HCT116 (cell line): ENCODE measurements around the gene MRTFB. TPM values are rescaled to one million over a fixed set of nuclear protein-coding genes. Genes with fewer than 3 reads are reported as not detected.

Experiments
- ATAC-seq: fragments of 200-7000 bp; cut with Tn5 transposase; 2 replicates; pipeline ENCODE4 v1.9.1; 2020; ENCODE audit warnings: mild to moderate bottlenecking, moderate library complexity
- BruUV-seq: library from RNA; stranded (reverse); fragments of 400-500 nt; replicated peaks from 2 replicates; lab custom pipeline; 2021; lab: Mats Ljungman, UMichigan
- CTCF ChIA-PET: fragments of 300-600 bp; sonication (Branson Sonifier 250); formaldehyde crosslinking; loops from one replicate; lab custom pipeline; 2021; ENCODE audit warnings: antibody characterized with exemption; lab: Charles Lee
- POLR2A ChIA-PET: fragments of 300-600, 350-600 bp; sonication (Branson Sonifier 250); formaldehyde crosslinking; loops from one replicate; lab custom pipeline; 2021; ENCODE audit warnings: antibody characterized with exemption; lab: Charles Lee
- RAD21 ChIA-PET, 2 experiments: fragments of 300-600 bp; sonication (Branson Sonifier 250); formaldehyde crosslinking; loops; one replicate each; lab custom pipeline; 2023; ENCODE audit warnings: low total read pairs in 2 of 2; ENCODE audit not compliant: uncharacterized antibody in 2 of 2, unreplicated experiment in 2 of 2, low non-redundant PET in 1 of 2; lab: Charles Lee
- DNase-seq: peaks from one replicate; pipeline ENCODE4 v3.0.0-alpha.2; 2010; ENCODE audit warnings: low read depth, low spot score
- H2AFZ ChIP-seq: fragments of 200-600 bp; shearing (Covaris generic), sonication (generic); 2 replicates; pipeline ENCODE4 v1.6.1; 2017; ENCODE audit warnings: low read depth, mixed run types, mixed read lengths, antibody characterized with exemption, low read length; ENCODE audit not compliant: poor library complexity, severe bottlenecking
- H3K27ac ChIP-seq: 2 replicates; pipeline ENCODE4 v1.5.1; 2012; ENCODE audit warnings: low read depth, low read length
- H3K27me3 ChIP-seq: fragments of 200-600 bp; sonication (generic); 2 replicates; pipeline ENCODE4 v1.6.1; 2016; ENCODE audit warnings: mixed run types, low read length, mixed read lengths; ENCODE audit not compliant: insufficient read depth
- H3K36me3 ChIP-seq, 2 experiments: fragments of 200-500 bp in 1 of 2; fragments of 200-600 bp in 1 of 2; sonication (Bioruptor generic) in 1 of 2; sonication (generic) in 1 of 2; 2 replicates each; pipeline versions ENCODE4 v1.5.1 to v1.6.1; 2014 to 2016; ENCODE audit warnings: low read length in 2 of 2, inconsistent platforms in 1 of 2, mixed read lengths in 1 of 2, mixed run types in 1 of 2; ENCODE audit not compliant: insufficient read depth in 2 of 2, control insufficient read depth in 1 of 2
- H3K4me1 ChIP-seq, 2 experiments: fragments of 200-600 bp in 1 of 2; sonication (generic) in 1 of 2; 2 replicates each; pipeline versions ENCODE4 v1.5.1 to v1.6.1; 2012 to 2017; ENCODE audit warnings: low read length in 2 of 2, inconsistent platforms in 1 of 2, mild to moderate bottlenecking in 1 of 2, mixed read lengths in 1 of 2, mixed run types in 1 of 2, moderate library complexity in 1 of 2; ENCODE audit not compliant: insufficient read depth in 2 of 2, control insufficient read depth in 1 of 2
- H3K4me2 ChIP-seq: fragments of 200-600 bp; sonication (generic); 2 replicates; pipeline ENCODE4 v1.6.1; 2017; ENCODE audit warnings: mixed run types, low read length, mixed read lengths
- H3K4me3 ChIP-seq, 2 experiments: fragments of 200-600 bp in 1 of 2; sonication (generic) in 1 of 2; replicated peaks in 1 of 2; 2 replicates each; pipeline ENCODE4 v1.5.1; 2011 to 2016; ENCODE audit warnings: low read length in 2 of 2, control low read depth in 1 of 2, low read depth in 1 of 2, mild to moderate bottlenecking in 1 of 2, mixed read lengths in 1 of 2, mixed run types in 1 of 2
- H3K79me2 ChIP-seq: fragments of 200-600 bp; sonication (generic); 2 replicates; pipeline ENCODE4 v1.6.1; 2017; ENCODE audit warnings: mild to moderate bottlenecking, mixed run types, low read length, moderate library complexity, mixed read lengths; ENCODE audit not compliant: insufficient read depth
- H3K9ac ChIP-seq: fragments of 200-600 bp; sonication (generic); 2 replicates; pipeline ENCODE4 v1.6.1; 2016; ENCODE audit warnings: low read length, mixed read lengths
- H3K9me2 ChIP-seq: fragments of 200-600 bp; sonication (generic), shearing (Covaris generic); 2 replicates; pipeline ENCODE4 v1.6.1; 2017; ENCODE audit warnings: mixed run types, mild to moderate bottlenecking, moderate library complexity; ENCODE audit not compliant: insufficient read depth
- H3K9me3 ChIP-seq, 2 experiments: fragments of 200-500 bp in 1 of 2; fragments of 200-600 bp in 1 of 2; sonication (Bioruptor generic) in 1 of 2; sonication (generic) in 1 of 2; 2 replicates each; pipeline ENCODE4 v1.6.1; 2014 to 2017; ENCODE audit warnings: low read length in 2 of 2, mixed read lengths in 2 of 2, inconsistent platforms in 1 of 2, low read depth in 1 of 2, mild to moderate bottlenecking in 1 of 2, mixed run types in 1 of 2, moderate library complexity in 1 of 2; ENCODE audit not compliant: control insufficient read depth in 1 of 2, insufficient read depth in 1 of 2
- H4K20me1 ChIP-seq: fragments of 200-600 bp; sonication (generic), shearing (Covaris generic); 2 replicates; pipeline ENCODE4 v1.6.1; 2017; ENCODE audit warnings: mixed run types, mild to moderate bottlenecking, moderate library complexity; ENCODE audit not compliant: insufficient read depth
- CEBPB ChIP-seq: IDR thresholded peaks from 2 replicates; pipeline ENCODE4 v1.6.1; 2012; ENCODE audit warnings: low read depth
- ELF1 ChIP-seq: IDR thresholded peaks from 2 replicates; pipeline ENCODE4 v1.6.1; 2012; ENCODE audit warnings: low read depth, borderline replicate concordance
- EZH2phosphoT487 ChIP-seq: fragments of 200-600 bp; IDR thresholded peaks from 2 replicates; pipeline ENCODE4 v1.6.1; 2018; ENCODE audit warnings: antibody characterized with exemption, borderline replicate concordance
- JUND ChIP-seq: IDR thresholded peaks from 2 replicates; pipeline ENCODE4 v1.6.1; 2012
- POLR2AphosphoS5 ChIP-seq: IDR thresholded peaks from 2 replicates; pipeline ENCODE4 v1.6.1; 2011; ENCODE audit warnings: mild to moderate bottlenecking, low read depth, low read length, moderate library complexity
- SIN3A ChIP-seq: IDR thresholded peaks from 2 replicates; pipeline ENCODE4 v1.6.1; 2012; ENCODE audit warnings: low read depth
- SRF ChIP-seq: IDR thresholded peaks from 2 replicates; pipeline ENCODE4 v1.6.1; 2012; ENCODE audit warnings: low read depth
- ZBTB33 ChIP-seq: IDR thresholded peaks from 2 replicates; pipeline ENCODE4 v1.6.1; 2011; ENCODE audit warnings: mild to moderate bottlenecking, low read length, moderate library complexity; ENCODE audit not compliant: insufficient replicate concordance; ENCODE audit errors: extremely low read depth
- ZFX ChIP-seq: fragments of 450-650 bp; IDR thresholded peaks from 2 replicates; pipeline ENCODE4 v1.6.1; 2017
- intact Hi-C: fragments of 100-400 bp; cut with micrococcal nuclease; formaldehyde crosslinking; loops from 2 replicates; pipeline ENCODE4 v1.10.0; 2022
- total RNA-seq: library from RNA; stranded (reverse); gene quantifications from one replicate; pipeline ENCODE4 v1.2.1, GENCODE V29; 2021; ENCODE audit not compliant: unreplicated experiment
- TF ChIP-seq, protein P1 (sequence below): IDR thresholded peaks from 2 replicates; pipeline ENCODE4 v1.6.1; 2012; ENCODE audit warnings: low read depth
- TF ChIP-seq, protein P2 (sequence below): IDR thresholded peaks from 2 replicates; pipeline ENCODE4 v1.6.1; 2012
- TF ChIP-seq, protein P3 (sequence below), 3 experiments: fragments of 200-600 bp in 1 of 3; sonication (generic) in 1 of 3; IDR thresholded peaks in 2 of 3; conservative IDR thresholded peaks in 1 of 3; 2 replicates each; pipeline ENCODE4 v1.5.1; 2012 to 2017; ENCODE audit warnings: low read depth in 2 of 3, low read length in 2 of 3, antibody characterized with exemption in 1 of 3, borderline replicate concordance in 1 of 3, control low read depth in 1 of 3, mild to moderate bottlenecking in 1 of 3, mixed read lengths in 1 of 3, mixed run types in 1 of 3, moderate library complexity in 1 of 3; ENCODE audit not compliant: insufficient read depth in 1 of 3

MRTFB gene
- total RNA-seq, 1 experiment from 2014 or later: 39.0 TPM

DNA sequence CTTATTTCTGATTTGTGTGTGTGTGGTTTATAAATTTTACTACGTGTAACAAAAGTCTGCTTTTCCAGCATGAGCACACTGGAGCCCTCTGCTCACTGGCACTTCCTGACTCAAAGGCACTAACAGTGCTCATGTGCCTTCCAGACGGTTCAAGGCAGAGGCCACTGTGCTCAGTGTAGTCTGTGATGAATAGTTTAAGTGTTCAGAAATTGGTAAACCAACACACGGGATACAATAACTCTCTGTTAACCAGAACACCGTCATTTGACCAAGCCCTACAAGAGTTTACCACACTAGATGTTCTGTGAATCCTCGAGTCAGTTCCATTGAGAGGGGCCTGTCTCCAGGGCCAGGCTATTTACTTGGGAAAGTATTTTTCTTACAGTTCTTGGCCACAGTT is 191.9 kb downstream of the MRTFB start:
- Histone ChIP-seq H3K36me3 (peaks cover 37 to 41% of the 10 kb centered on the region in 2 experiments), H3K9me3 (no peaks in the 10 kb centered on the region), H3K9me2 (no peaks in the 10 kb centered on the region), H2AFZ (no peak overlapping the region), H3K27ac (no peak overlapping the region), H3K4me1 (no peaks in the 10 kb centered on the region), H3K9ac (no peak overlapping the region), H3K4me3 (no peak overlapping the region)
- DNase-seq: no peak
- ChIA-PET CTCF (no interaction called here), POLR2A (no interaction called here)
- no peak for ATAC-seq
- no TSS peak for BruUV-seq
- no peak for TF ChIP-seq SIN3A
- TF ChIP-seq CEBPB: no peak
- TF ChIP-seq, protein P1, sequence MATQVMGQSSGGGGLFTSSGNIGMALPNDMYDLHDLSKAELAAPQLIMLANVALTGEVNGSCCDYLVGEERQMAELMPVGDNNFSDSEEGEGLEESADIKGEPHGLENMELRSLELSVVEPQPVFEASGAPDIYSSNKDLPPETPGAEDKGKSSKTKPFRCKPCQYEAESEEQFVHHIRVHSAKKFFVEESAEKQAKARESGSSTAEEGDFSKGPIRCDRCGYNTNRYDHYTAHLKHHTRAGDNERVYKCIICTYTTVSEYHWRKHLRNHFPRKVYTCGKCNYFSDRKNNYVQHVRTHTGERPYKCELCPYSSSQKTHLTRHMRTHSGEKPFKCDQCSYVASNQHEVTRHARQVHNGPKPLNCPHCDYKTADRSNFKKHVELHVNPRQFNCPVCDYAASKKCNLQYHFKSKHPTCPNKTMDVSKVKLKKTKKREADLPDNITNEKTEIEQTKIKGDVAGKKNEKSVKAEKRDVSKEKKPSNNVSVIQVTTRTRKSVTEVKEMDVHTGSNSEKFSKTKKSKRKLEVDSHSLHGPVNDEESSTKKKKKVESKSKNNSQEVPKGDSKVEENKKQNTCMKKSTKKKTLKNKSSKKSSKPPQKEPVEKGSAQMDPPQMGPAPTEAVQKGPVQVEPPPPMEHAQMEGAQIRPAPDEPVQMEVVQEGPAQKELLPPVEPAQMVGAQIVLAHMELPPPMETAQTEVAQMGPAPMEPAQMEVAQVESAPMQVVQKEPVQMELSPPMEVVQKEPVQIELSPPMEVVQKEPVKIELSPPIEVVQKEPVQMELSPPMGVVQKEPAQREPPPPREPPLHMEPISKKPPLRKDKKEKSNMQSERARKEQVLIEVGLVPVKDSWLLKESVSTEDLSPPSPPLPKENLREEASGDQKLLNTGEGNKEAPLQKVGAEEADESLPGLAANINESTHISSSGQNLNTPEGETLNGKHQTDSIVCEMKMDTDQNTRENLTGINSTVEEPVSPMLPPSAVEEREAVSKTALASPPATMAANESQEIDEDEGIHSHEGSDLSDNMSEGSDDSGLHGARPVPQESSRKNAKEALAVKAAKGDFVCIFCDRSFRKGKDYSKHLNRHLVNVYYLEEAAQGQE: no peak
- no peak for TF ChIP-seq ZBTB33
- no peak for TF ChIP-seq ZFX
- TF ChIP-seq POLR2AphosphoS5: no peak
- no peak for TF ChIP-seq EZH2phosphoT487
- TF ChIP-seq, protein P2, sequence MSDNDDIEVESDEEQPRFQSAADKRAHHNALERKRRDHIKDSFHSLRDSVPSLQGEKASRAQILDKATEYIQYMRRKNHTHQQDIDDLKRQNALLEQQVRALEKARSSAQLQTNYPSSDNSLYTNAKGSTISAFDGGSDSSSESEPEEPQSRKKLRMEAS: no peak
- no peak for TF ChIP-seq SRF
- no peak for TF ChIP-seq ELF1
- no peak for TF ChIP-seq JUND
- TF ChIP-seq, protein P3, sequence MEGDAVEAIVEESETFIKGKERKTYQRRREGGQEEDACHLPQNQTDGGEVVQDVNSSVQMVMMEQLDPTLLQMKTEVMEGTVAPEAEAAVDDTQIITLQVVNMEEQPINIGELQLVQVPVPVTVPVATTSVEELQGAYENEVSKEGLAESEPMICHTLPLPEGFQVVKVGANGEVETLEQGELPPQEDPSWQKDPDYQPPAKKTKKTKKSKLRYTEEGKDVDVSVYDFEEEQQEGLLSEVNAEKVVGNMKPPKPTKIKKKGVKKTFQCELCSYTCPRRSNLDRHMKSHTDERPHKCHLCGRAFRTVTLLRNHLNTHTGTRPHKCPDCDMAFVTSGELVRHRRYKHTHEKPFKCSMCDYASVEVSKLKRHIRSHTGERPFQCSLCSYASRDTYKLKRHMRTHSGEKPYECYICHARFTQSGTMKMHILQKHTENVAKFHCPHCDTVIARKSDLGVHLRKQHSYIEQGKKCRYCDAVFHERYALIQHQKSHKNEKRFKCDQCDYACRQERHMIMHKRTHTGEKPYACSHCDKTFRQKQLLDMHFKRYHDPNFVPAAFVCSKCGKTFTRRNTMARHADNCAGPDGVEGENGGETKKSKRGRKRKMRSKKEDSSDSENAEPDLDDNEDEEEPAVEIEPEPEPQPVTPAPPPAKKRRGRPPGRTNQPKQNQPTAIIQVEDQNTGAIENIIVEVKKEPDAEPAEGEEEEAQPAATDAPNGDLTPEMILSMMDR (IDR thresholded peaks at IDR 0.05 in 2 of 3, conservative IDR thresholded peaks at IDR 0.05 in 1 of 3; ENCODE audit: borderline replicate concordance in 1 of 3, insufficient read depth in 1 of 3, low read depth in 2 of 3, low read length in 2 of 3): no peak
- TF ChIP-seq, all 23 proteins: peak for 0
- Histone ChIP-seq H3K79me2 (no peaks in the 10 kb centered on the region), H3K27me3 (no peaks in the 10 kb centered on the region), H4K20me1 (no peaks in the 10 kb centered on the region), H3K4me2 (no peak overlapping the region)
- RAD21 ChIA-PET: no interaction called here
- intact Hi-C loops: no loop called here
